Activated CD4-positive, alpha-beta T cell treated with anti-CD3 and anti-CD28 coated beads for 1 hour (primary cell): ENCODE data around the gene EPS8L1.

Experiments
- DNase-seq: peaks from one replicate; pipeline ENCODE4 v3.0.0-alpha.2; 2020

The EPS8L1 gene

DNA sequence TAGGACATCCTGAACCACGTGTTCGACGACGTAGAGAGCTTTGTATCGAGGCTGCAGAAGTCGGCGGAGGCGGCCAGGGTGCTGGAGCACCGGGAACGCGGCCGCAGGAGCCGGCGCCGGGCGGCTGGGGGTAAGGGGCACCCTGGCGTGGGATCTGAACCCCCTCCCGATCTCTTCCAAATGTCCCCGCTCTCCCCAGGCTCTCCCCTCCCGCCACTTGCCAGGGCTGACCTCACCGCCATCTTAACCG is 6.0 kb downstream of the EPS8L1 start:
- no peak for DNase-seq

DNA sequence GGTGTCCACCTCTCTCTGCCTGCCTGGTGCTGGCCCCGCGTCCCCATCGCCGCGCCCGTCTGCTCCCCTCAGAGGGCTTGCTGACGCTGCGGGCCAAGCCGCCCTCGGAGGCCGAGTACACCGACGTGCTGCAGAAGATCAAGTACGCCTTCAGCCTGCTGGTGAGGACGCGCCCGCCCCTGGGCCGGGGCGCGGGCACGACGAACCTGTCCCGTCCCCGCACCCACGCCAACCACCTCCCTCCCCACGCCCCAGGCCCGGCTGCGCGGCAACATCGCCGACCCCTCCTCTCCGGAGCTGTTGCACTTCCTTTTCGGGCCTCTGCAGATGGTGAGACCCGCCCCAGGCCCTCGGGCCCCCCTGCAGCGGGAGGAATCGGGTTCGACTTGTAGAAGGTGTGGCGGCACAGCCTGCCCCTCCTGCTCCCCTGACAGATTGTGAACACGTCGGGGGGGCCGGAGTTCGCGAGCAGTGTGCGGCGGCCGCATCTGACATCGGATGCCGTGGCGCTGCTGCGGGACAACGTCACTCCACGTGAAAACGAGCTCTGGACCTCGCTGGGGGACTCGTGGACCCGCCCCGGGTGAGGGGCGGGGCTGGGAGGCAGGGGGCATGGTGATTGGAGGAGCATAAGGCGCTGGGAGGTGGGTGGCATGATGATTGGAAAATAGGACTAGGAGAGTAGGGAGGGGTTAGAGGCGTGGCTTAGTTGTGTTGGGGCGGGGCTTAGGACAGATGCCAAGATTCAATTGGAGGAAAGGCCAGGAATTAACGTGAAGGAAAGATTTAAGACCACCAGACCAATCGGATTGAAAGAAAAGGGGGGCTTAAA is 6.6 kb downstream of the EPS8L1 start:
- peak; percentile 26 for DNase-seq

DNA sequence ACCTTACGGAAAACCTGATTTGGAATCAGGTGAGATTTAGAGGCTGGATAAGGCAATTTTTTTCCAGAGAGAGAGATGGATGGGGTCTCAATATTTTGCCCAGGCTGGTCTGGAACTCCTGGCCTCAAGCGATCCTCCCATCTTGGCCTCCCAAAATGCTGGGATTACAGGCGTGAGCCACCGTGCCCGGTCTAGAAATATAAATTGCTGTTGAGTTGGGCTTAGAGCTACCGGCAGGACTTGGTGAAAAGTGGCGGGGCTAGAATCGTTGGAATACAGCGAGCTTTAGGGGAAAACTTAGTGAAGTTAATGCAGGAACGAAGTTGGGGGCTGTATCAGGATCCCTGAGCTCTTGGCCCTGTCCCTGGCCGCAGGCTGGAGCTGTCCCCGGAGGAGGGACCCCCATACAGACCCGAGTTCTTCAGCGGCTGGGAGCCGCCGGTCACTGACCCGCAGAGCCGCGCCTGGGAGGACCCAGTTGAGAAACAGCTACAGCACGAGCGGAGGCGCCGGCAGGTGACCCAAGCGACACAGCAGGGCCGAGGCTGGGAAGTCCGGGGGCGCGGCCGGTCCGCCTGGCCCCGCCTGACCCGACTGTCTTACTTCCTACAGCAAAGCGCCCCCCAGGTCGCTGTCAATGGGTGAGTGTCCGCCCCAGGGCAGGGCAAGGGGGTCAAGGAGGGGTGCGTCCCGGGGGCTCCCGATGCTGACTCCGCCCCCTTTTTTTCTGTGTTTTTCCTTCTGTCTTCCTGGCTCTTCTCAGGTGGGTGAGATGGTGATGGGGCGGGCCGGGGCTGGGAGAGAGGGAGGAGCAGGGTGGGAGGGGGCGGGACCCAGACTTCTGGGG is 7.6 kb downstream of the EPS8L1 start:
- DNase-seq: no peak

DNA sequence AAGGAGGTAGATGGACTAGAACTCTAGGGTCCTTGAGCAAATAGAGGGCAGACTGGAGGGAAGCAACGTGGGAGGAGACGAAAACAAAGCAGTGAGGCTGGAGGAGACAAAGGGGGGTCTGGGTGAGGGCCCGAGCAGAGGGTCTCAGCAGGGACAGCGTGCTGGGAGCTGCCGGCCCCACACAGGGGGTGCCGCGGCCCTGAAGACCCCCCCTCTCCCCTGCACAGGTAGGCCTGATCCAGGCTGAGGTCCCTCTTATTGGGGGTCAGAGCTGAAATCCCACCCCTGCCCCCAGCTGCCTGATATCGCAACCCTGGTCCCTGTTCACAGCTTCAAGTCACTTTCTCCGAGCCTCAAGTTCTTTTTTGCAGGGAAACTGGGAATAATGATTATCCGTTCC is 8.7 kb downstream of the EPS8L1 start:
- DNase-seq: no peak

DNA sequence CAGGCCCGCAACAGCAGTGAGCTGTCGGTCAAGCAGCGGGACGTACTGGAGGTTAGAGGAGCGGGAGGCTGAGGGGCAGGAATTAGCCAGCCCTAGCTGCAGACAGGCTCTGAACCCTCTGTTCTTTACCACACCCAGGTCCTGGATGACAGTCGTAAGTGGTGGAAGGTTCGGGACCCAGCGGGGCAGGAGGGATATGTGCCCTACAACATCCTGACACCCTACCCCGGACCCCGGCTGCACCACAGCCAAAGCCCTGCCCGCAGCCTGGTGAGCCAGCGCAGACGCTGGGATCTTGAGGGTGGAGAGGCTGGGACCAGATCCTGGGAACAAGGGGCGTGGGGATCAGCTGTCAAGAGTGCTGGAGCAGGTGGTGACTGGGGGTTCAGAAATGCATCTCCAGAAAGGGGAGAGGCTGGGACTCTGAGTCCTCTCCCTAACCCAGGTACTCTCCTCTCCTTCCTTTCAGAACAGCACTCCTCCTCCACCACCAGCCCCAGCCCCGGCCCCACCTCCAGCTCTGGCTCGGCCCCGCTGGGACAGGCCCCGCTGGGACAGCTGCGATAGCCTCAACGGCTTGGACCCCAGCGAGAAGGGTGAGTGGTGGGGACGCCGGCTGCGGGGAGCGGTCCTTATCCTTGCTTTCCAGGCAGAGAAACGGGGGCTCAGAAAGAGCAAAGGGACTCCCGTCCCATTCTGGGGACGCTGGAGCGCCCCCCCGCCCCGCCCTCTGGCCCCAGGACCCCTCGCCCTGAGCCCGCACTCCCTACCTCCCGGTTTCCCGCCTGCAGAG is 10.4 kb downstream of the EPS8L1 start:
- no peak for DNase-seq

DNA sequence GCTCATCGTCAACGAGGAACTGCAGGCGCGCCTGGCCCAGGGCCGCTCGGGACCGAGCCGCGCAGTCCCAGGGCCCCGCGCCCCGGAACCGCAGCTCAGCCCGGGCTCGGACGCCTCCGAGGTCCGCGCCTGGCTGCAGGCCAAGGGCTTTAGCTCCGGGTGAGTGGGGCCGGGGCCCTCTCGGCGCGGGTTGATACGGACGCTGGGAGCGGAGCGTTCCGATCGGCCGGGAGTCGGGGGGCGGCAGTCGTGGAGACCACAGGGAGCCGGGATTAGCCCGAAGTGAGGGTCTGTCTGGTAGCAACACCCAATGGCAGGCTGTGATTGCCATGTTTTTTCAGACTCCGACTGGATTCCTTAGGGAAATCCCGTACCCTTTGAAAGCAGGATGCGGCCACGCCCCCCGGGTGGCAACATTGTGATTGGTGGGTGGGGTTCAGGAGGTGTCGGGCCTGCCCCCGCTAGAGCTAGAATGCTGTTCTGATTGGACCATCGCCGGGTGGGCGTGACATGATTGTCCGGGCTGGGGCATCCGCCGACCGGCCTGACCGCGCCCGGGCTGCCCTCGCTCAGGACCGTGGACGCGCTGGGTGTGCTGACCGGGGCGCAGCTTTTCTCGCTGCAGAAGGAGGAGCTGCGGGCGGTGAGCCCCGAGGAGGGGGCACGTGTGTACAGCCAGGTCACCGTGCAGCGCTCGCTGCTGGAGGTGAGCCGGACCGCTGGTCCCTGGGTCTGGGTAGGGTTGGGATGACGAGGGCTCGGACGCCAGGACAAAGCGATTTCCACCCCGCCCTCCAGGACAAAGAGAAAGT is 11.3 kb downstream of the EPS8L1 start:
- peak; percentile 26 for DNase-seq

DNA sequence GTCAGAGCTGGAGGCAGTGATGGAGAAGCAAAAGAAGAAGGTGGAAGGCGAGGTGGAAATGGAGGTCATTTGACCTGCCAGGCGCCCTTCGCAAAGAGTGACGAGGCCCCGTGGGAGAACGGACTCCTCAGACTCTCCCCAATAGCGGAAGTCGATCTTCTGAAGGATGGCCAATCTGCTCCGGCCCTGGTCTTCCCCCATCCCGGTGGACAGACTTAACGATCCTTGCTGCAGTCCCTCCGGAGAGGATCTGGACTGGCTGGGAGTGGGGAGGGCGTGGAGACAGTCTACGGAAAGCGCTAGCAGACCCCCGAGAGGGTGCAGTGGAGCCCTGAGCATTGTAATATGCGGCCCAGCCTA is 11.9 kb downstream of the EPS8L1 start:
- DNase-seq: no peak

DNA sequence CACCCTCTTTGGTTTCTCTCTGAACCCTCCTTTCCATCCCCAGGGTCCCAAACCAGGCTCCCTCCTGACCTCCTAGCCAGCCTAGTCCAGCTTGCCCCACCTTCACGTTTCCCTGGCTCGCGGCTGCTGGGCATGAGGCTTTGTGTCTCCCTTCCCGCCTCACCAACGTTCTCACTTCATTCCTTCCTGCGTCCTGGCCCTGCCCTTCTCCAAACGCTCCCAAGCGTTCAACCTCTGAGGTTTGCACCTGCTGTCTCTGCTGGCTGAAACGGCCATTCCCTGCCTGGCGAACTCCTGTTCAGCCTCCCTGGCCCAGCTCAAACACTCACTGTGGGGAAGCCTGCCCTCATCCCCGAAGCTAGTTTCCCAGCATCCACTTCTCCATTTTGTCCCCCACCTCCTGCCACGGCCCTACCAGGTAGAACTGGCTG is 12.4 kb downstream of the EPS8L1 start:
- DNase-seq: no peak

DNA sequence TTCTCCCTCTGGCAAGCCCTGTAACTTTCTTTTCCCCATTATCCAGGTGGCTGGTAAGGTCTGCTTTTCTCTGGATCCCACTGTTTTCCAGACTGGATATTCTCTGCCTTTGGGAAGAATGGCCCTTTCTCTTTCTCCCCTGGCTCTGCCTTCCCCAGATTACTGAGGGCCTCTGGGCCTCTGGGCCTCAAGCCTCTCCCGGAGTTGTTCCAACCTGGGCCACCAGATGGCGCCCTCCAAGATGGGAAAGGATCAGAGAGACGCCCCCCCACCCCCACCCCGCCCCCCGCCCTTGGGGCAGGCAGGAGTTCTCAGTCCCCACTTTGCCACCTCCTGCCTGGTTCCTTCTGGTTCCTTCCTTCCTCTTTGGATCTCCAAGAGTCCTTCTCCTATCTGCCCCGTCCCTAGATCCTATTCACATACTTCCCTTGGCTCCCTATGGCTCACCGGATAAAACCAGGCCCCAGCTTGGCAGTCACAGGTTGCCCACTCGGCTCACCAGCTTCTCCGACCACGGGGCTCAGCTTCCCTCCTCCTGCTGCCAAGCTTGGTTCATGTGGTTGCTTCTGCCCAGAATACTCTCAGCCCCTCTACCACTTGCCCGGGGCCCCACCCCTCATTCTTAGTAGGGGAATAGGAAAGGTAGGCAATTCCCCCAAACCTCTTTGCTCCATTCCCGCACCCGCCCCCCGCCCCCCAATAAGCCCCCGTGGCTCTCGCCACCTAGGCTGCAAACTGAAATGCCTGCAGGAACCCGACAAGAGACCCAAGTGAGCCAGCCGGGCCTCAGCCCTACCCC is 13.1 kb downstream of the EPS8L1 start:
- DNase-seq: peak; percentile 59

DNA sequence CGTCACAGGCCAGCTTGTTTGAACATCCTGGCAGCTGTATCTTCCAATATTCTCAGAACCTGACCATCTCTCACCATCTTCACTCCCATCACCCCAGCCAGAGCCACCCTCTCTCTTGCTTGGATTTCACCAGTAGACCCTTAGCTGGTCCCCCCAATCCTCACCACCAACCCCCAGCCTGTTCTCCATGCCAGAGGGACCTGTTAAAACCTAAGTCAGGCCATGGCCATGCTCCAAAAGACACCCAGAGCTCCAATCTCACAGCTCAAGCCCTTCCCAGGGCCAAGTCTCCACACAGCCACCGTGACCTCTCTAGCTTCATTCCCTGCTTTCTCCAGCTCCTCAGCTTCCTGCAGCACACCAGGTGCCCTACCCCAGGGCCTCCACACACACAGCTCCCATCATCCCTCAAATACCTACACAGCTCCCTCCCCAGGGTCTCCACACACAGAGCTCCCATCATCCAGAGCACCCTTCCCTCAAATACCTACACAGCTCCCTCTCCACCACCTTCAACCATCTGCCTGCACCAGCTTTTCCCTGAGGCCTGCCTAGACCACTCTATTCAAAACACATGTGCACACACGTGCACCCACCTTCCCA is 13.8 kb downstream of the EPS8L1 start:
- no peak for DNase-seq

DNA sequence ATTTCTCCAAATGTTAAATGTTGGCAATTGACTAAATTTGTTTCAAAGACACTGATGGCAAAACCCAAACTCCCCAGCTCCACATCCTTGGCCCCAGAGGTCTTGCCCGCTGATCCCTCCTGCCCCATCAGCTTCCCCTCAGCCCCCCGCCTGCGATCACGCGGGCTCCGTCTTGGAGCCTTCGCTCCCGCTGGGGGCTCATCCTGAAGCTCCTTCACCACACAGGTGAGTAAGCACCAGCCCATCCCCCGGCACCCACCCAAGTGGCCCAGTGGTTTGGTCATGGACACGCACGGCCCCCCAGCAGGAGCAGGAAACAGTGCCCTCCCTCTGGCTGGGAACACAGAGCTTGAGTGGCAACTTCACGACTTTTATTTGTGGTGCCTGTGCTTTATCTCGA is 14.9 kb downstream of the EPS8L1 start:
- no peak for DNase-seq

DNA sequence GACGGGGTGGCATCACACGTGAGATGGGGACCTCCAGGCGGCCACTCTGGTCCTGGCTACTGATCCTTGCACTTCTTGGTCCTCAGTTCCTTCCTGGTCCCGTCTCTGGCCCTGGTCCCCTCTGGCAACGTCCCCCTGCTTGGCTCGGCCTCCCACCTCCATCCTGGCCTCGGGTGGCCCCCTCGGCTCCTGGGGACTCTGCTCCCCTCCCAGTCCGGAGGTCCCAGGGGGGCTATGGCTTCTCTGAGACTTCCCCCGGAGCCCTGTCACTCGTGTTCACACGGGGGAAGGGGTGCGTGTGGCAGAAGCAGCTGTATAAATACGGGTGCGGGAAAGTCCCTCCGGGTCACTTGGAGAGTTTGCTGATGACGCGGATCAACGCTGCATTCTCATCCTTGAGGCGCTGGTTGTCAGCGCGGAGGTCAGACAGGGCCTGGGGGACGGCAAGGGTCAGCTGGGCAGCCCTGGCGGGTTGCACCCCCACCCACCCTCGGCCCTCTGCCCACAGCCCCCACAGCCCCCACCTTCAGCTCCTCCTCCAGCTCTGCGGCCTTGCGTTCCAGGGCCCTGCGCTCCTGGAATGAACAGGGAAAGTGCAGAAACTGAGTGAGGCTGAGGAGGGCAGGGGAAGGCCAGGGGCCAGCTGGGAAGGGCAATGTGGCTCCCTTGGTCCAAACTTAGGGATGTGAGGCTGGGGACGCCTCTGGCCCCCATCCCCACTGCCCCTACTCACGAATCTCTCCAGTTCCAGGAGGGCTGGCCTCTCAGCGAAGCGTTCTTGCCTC is 15.6 kb downstream of the EPS8L1 start:
- DNase-seq: no peak

DNA sequence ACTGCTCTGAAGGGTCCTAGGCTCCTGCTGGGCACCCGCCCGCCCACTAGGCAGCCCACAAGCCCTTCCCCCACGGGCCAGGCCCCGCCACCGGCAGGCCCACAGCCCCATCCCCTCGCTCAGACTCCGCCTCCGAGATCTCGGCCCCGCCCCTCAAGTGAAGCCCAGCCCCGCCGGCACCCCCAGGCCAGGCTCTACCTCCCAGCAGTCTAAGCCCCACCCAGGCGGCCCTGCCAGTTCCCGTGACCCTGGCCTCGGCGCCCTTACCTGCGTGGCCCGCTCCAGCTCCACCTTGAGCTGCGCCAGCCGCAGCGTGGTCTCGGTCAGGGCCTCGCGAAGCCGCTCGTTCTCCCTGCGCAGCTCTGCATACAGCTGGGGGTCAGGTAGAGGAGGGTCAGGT is 16.3 kb downstream of the EPS8L1 start:
- DNase-seq: no peak

DNA sequence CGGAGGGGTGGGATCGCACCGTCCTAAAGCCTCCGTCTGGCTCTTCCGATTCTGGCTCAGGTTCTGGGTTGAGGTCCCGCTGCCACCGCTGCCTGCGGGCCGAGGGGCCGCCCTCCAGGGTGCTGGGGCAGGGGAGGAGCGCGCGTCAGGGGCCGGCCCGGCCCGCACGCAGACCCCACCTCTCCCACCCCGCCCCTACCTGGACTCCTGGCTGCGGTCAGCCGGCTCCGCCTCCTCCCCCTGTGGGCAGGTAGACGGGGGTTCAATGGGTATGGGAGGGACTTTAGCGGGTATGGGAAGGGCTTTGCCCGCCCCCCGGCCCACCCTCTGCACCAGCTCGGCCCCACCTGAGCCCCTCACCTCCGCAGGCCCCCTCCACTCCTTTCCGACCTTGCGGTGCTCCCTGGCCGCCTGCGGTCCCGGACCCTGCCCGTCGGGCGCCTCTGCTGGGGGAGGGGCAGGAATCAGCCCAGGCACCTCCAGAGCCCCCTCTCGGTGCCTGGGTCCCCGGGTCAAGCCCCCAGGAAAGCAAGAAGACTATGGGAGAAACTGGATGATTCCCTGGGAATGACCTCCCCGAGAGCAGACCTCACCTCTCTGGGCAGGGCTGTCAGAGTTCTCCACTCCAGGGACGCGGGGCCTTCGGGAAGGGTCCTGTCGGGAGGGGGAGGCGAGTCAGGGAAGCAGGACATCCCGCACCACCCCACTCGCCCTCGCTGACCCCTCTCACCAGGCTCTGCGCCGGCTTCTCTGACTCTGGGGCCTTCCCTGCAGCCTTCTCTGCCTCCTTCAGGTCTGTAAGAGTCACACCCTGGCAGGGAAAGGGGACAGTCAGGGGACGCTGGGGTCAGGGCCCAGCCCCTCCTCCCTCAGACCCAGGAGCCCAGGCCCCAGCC is 17.0 kb downstream of the EPS8L1 start:
- no peak for DNase-seq

DNA sequence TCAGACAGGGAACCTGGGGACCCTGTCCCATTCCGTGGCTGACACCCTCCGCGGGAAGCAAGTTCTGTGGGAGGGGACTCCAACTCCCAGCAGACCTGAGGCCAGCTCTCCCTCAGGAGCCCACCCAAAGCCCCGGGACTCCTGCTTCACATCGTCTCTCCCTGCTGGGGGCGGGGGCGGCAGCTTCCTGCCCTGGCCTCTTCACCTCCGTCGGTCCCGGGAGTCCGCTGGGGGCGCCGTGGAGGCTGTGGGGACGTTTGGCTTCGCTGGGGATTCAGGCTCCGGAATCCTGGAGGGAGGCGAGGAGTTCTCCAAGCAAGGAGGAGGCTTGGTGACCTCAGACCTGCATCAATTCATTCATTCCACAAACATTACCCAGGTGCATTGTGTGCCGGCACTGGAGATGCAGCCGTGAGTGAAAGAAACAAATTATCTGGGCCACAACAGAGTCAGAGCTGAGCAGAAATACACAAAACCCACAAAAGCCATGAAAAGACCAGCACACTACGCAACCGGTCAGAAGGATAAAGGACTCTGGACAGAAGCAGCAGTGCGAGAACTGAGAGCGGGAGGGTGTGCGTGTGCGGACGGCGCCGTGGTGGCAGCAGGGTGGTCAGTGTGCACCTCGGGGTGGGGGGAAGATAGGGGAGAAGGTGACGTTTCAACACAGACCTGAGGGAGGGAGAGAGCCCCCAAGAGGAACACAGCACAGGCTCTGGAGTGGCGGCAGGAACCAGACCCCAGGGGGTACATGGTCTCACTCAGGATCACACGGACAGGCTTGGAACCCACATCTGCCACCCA is 19.0 kb downstream of the EPS8L1 start:
- no peak for DNase-seq

DNA sequence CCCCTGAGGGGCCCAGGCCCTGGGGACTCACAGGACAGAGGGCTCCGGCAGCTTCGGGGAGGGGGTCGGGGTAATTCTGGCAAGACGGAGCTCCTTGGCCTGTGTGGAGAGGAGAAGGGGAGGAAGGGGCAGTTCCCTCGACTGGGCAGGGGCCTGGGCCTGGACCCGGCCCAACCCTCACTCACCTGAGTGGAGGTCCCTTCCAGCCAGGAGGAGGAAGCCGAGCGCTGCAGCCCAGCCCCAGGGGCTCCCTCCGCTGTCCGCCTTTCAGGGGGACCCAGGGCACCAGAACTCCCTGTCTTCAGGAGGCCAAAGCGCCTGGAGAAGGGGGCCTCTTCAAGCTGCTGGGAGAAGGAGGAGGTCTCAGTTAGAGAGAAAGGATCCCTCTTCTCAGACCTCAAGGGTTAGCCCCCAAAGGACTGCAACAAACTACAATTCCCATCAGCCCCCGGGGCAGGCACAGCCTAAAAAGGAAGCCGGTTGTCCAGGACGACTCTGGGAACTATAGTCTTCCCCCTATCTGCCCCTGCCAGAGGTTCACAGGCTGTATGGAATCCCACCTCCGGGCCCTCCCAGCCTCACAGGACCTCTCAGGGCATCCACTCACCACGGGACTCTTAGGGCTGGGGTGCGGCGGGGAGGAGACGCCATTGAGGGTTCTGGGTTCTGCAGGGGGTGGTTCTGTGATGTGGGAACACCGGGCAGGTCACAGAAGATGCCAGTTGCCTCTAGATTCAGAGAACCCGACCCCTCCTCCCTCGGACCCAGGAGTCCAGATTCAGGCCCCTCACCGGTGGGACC is 19.8 kb downstream of the EPS8L1 start:
- DNase-seq: no peak

DNA sequence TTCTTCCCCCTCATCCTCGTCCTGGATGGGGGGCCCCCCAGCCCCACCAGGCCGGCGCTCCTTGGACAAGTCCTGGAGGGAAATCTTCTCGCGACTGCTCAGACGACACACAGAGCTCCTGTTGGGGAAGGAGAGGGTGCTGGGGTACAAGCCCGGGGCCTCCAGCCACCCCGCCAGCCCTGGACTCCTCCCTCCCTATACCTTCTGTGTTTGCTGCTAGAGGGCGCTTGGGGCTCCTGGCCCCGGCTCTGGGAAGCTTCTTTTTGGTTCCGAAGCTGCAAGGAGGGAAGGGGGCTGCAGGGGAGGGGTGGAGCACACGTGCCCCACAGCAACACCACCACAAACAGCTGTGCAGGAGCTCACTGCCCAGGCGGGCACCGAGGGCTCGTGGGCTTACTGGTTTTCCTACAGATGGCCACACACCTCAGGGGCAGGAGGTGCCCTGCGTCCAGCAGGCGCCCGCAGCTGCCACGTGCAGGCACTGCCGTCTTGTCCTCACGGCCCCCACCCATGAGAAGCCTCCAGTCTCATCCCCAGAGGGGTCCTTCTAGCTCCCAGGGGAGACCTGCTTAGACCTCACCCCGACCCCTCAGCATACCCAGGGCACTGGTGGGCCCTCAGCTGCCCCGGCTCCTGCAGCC is 20.5 kb downstream of the EPS8L1 start:
- no peak for DNase-seq
